ENCODE results near the gene RECQL5.
"Not testable (repeated sequence)": the region's sequence is repeated elsewhere in the genome, so short reads cannot be mapped to it uniquely, and the experiment has no call there.

The RECQL5 gene

DNA sequence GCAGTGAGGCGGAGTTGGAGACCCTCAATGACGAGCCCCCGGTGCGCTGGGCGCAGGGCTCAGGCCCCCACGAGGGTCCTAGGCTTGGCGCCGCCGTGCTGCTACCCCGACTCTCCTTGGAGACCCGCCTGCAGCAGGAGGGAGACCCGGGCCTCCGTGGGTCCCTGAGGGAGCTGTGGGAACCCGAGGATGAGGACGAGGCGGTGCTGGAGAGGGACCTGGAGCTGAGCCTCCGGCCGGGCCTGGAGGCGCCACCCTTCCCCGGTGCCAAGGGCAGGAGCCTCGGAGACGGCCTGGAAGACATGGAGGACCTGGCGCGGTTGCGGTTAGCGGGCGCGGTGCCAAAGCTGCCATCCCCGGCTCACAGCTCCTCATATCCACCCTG lies 77.0 kb downstream of the RECQL5 start:
- DNase-seq = no peak

DNA sequence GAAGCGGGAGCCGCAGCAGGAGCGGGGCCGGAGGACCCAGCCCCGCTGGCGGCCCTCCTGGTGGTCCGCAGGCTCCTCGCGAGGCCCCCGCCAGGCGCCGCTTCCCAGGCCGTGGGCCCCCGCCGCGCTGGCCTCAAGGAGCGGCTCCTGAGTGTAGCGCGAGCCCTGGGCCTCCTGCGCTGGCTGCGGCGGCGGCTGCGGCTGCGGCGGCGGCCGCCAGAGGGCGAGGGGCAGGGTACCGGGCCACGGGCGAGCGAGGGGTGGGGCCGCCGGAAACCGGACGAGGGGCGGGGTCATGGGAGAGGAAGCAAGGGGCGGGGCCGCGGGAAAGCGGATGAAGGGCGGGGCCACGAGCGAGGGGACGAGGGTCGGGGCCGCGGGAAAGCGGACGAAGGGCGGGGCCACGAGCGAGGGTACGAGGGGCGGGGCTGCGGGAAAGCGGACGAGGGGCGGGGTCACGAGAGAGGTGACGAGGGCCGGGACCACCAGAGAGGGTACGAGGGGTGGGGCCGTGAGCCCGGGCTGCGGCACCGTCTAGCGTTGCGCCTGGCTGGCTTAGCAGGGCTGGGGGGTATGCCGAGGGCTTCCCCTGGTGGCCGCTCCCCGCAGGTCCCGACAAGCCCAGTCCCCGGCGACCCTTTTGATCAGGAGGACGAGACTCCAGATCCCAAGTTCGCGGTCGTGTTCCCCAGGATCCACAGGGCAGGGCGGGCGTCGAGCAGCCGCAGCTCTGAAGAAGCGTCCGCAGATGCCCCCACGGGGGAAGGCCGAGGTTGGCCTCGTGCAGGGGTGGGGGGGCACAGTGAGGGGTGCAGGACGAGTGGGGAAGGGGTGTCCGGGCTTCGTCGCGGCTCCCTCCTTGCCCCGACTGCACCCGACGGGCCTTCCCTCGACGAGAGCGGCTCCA lies 77.7 kb downstream of the RECQL5 start:
- DNase-seq = peak; percentile 99

DNA sequence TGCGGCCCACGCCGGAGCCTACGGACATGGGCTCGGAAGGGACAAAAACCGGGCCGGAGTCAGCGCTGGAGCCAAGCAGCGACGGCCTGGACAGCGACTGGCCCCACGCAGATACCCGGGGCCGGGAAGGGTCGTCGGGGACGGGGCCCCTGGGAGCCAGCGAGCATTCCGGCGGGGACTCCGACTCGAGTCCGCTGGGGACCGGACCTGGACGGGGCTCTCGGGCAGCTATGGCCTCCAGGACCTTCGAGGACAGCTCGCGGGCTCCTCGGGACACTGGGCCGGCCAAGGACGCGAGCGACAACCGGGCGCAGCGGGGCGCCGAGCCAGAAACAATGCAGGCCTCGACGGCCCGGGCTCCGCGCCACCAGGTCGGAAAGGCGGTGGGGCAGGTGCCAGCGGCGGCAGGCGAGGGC lies 78.3 kb downstream of the RECQL5 start:
- DNase-seq = peak; percentile 31

DNA sequence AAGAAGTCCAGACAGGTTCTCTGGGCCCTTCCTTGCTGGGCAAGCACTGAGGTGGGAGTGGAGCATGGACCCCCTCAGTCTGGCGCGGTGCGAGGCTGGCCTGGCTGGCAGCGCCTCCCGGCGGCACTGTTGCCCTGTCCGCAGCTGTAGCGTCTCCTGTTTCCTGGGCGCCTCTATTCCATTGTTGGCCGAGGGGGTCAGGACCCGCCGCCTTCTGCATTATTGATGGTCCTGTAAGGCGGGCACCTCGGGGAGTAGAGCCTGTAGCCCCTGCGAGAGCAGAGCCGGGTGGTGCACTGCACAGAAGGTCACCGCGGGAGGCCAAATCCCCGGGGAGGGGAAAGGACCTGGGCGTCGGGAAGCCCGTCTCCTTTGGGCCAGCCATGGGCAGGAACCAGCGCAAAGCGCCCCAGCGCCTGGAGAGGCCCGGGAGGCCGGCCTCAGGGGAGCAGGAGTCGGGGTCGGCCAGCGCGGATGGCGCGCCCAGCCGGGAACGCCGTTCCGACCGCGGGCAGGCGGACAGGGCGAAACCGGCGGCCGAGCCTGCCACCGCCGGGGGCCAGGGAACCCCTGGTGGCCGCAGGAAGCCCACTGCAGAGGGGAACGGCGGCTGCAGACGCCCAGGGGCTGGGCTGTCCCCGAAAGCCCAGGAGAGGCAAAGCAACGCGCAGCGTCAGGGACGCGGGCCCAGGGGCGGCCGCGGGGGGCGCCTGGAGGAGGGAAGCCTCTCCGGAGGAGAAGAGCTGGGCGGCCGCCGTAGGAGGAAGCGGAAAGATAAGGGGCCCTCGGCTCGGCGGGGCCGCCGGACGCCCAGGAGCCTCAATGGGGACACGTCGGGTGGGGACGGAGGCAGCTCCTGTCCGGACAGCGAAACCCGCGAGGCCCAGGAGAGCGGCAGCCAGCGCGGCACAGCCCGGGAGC lies 79.0 kb downstream of the RECQL5 start, which contains the start of gene MYO15B:
Gene MYO15B (plus strand): TSS at position 126 of the 921 bp plus-strand sequence. CDS start 258 bp downstream, at position 384.
- DNase-seq = peak; percentile 53

DNA sequence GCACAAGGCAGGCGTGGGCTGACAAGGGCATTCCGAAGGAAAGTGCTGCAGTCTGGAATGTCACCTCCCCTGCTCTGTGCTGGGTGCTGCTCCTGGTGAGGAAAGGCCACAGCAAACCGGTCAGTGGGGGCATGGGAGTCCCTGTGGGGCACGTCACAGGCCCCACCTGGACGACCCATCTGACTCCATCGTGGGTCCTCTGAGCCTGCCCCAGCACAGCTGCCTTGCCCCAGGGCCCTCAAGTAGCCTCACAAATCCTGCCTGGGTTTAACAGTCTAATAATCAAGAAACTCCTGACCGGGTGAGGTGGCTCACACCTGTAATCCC lies 82.1 kb downstream of the RECQL5 start:
- no peak for DNase-seq

DNA sequence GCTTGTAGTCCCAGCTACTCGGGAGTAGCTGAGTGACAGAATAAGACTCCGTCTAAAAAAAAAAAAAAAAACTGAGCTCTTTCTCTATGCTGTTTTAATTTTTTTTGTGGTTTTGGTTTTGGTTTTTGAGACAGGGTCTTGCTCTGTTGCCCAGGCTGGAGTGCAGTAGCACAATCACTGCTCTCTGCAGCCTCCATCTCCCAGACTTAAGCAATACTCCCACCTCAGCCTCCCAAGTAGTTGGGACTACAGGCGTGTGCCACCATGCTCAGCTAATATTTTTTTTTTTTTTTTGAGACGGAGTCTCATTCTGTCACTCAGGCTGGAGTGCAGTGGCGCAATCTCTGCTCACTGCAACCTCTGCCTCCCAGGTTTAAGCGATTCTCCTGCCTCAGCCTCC lies 83.8 kb downstream of the RECQL5 start:
- not testable (repeated sequence) for DNase-seq

DNA sequence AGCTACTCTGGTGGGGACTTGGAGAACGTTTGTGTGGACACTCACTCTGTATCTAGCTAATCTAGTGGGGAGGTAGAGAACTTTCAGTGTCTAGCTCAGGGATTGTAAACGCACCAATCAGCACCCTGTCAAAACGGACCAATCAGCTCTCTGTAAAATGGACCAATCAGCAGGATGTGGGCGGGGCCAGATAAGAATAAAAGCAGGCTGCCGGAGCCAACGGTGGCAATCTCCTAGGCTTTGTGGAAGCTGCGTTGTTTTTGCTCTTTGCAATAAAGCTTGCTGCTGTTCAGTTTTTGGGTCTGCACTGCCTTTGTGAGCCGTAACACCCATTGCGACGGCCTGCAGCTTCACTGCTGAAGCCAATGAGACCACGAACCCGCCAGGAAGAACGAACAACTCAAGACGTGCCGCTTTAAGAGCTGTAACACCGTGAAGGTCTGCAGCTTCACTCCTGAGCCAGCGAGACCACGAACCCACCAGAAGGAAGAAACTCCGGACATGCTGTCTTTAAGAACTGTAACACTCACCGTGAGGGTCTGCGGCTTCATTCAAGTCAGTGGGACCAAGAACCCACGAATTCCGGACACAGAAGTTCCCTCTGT lies 85.7 kb downstream of the RECQL5 start:
- DNase-seq = peak; percentile 27
